ENCODE measurements around the gene PCDHGB6. TPM values are rescaled to one million over a fixed set of nuclear protein-coding genes. Genes with fewer than 3 reads are reported as not detected.
"Not testable (repeated sequence)": the region's sequence is repeated elsewhere in the genome, so short reads cannot be mapped to it uniquely, and the experiment has no call there.

Gene PCDHGB6
- total RNA-seq, 1 experiment from 2014 or later = 0.22 TPM

GRCh38 chr5:141413540-141414069 is 5.8 kb downstream of the PCDHGB6 start:
- DNase-seq (ENCODE audit: low read depth, low spot score) (peak; percentile 7), ATAC-seq (peak; percentile 65)
- no peaks in the 10 kb centered on the region for H3K36me3 ChIP-seq (ENCODE audit: control insufficient read depth in 1 of 2, insufficient read depth in 2 of 2, low read length in 2 of 2)
- TF ChIP-seq RAD21 (IDR thresholded peaks at IDR 0.05; ENCODE audit: low read depth) (0 out of 2 replicates have a peak, but pooled peaks have one; percentile 1), SIN3A (IDR thresholded peaks at IDR 0.05; ENCODE audit: low read depth) (no peak), POLR2A (IDR thresholded peaks at IDR 0.05; ENCODE audit: borderline replicate concordance, extremely low read depth, insufficient read depth, insufficient read length) (no peak), ATF3 (IDR thresholded peaks at IDR 0.05) (no peak)
- peak overlapping the region; percentile 76 for H2AFZ ChIP-seq (ENCODE audit: low read depth, low read length, poor library complexity, severe bottlenecking)
- ChIA-PET CTCF (interaction anchor here (0.7 to 3.4 kb wide), 18 partner anchors 25 to 224 kb away, joined by 3 to 73 read pairs (median 6); partner anchors contain the start of genes PCDHB14, PCDHGB2, PCDHGC4 and RELL2), POLR2A (interaction anchor here (1.3 to 2.0 kb wide), 4 partner anchors 93 to 150 kb away, joined by 3 to 9 read pairs (median 4); partner anchors contain the start of gene TAF7), RAD21 (ENCODE audit: low non-redundant PET in 1 of 2, low total read pairs in 2 of 2, uncharacterized antibody in 2 of 2, unreplicated experiment in 2 of 2) (interaction anchor here (1.1 to 2.1 kb wide), 6 partner anchors 108 to 150 kb away, joined by 5 to 17 read pairs (median 7); no protein-coding TSS in a partner anchor)
- no TSS peak for BruUV-seq (replicated peaks)
- H4K20me1 ChIP-seq (ENCODE audit: insufficient read depth) = no peaks in the 10 kb centered on the region
- peak overlapping the region; percentile 46 to 61 for H3K4me3 ChIP-seq (replicated peaks in 1 of 2; ENCODE audit: low read depth in 1 of 2, low read length in 2 of 2)
- no peaks in the 10 kb centered on the region for H3K27me3 ChIP-seq (ENCODE audit: insufficient read depth, low read length)
- H3K4me2 ChIP-seq (ENCODE audit: low read length) = peak overlapping the region; percentile 74
- no peaks in the 10 kb centered on the region for H3K79me2 ChIP-seq (ENCODE audit: insufficient read depth, low read length)
- peak overlapping the region; percentile 60 for H3K9ac ChIP-seq (ENCODE audit: low read length)
- H3K4me1 ChIP-seq (ENCODE audit: control insufficient read depth in 1 of 2, insufficient read depth in 2 of 2, low read length in 2 of 2) = peaks cover 2 to 5% of the 10 kb centered on the region in 2 experiments; a peak in 1 of 4 replicates
- no peak overlapping the region for H3K27ac ChIP-seq (ENCODE audit: low read depth, low read length)
- H3K9me2 ChIP-seq (ENCODE audit: insufficient read depth) = no peaks in the 10 kb centered on the region
- peaks cover 0 to 3% of the 10 kb centered on the region in 2 experiments; a peak in 1 of 4 replicates for H3K9me3 ChIP-seq (ENCODE audit: control insufficient read depth in 1 of 2, insufficient read depth in 1 of 2, low read depth in 1 of 2, low read length in 2 of 2)
- intact Hi-C loops (cut with micrococcal nuclease) = loop anchor here (1.0 to 2.0 kb wide), 2 partner anchors 99 to 151 kb away; no protein-coding TSS in a partner anchor

- ATAC-seq; H3K36me3 ChIP-seq (ENCODE audit: control insufficient read depth in 1 of 2, insufficient read depth in 2 of 2, low read length in 2 of 2); H2AFZ ChIP-seq (ENCODE audit: low read depth, low read length, poor library complexity, severe bottlenecking); DNase-seq (ENCODE audit: low read depth, low spot score); H3K4me2 ChIP-seq (ENCODE audit: low read length); H4K20me1 ChIP-seq (ENCODE audit: insufficient read depth); H3K27me3 ChIP-seq (ENCODE audit: insufficient read depth, low read length); H3K4me3 ChIP-seq (replicated peaks in 1 of 2; ENCODE audit: low read depth in 1 of 2, low read length in 2 of 2); H3K79me2 ChIP-seq (ENCODE audit: insufficient read depth, low read length); intact Hi-C loops (cut with micrococcal nuclease); H3K9ac ChIP-seq (ENCODE audit: low read length); H3K9me2 ChIP-seq (ENCODE audit: insufficient read depth); BruUV-seq (replicated peaks); RAD21 ChIA-PET (ENCODE audit: low non-redundant PET in 1 of 2, low total read pairs in 2 of 2, uncharacterized antibody in 2 of 2, unreplicated experiment in 2 of 2); H3K27ac ChIP-seq (ENCODE audit: low read depth, low read length); H3K4me1 ChIP-seq (ENCODE audit: control insufficient read depth in 1 of 2, insufficient read depth in 2 of 2, low read length in 2 of 2); POLR2A ChIA-PET: not testable (repeated sequence)
- H3K9me3 ChIP-seq (ENCODE audit: control insufficient read depth in 1 of 2, insufficient read depth in 1 of 2, low read depth in 1 of 2, low read length in 2 of 2) = peaks cover 0 to 10% of the 10 kb centered on the region in 2 experiments; a peak in 1 of 4 replicates
- CTCF ChIA-PET = interaction anchor here (2.7 to 3.4 kb wide), 2 partner anchors 143 to 149 kb away, joined by 69 to 73 read pairs; no protein-coding TSS in a partner anchor
Measured at GRCh38 chr5:141414548-141415274, 6.9 kb downstream of the PCDHGB6 start.

- RAD21 ChIA-PET (ENCODE audit: low non-redundant PET in 1 of 2, low total read pairs in 2 of 2, uncharacterized antibody in 2 of 2, unreplicated experiment in 2 of 2); DNase-seq (ENCODE audit: low read depth, low spot score); ATAC-seq; H3K9ac ChIP-seq (ENCODE audit: low read length); H3K4me3 ChIP-seq (replicated peaks in 1 of 2; ENCODE audit: low read depth in 1 of 2, low read length in 2 of 2); H3K27me3 ChIP-seq (ENCODE audit: insufficient read depth, low read length); H3K9me2 ChIP-seq (ENCODE audit: insufficient read depth); H4K20me1 ChIP-seq (ENCODE audit: insufficient read depth); H2AFZ ChIP-seq (ENCODE audit: low read depth, low read length, poor library complexity, severe bottlenecking); H3K79me2 ChIP-seq (ENCODE audit: insufficient read depth, low read length); POLR2A ChIA-PET; BruUV-seq (replicated peaks); H3K27ac ChIP-seq (ENCODE audit: low read depth, low read length); H3K36me3 ChIP-seq (ENCODE audit: control insufficient read depth in 1 of 2, insufficient read depth in 2 of 2, low read length in 2 of 2); H3K4me1 ChIP-seq (ENCODE audit: control insufficient read depth in 1 of 2, insufficient read depth in 2 of 2, low read length in 2 of 2); H3K4me2 ChIP-seq (ENCODE audit: low read length); CTCF ChIA-PET; intact Hi-C loops (cut with micrococcal nuclease): not testable (repeated sequence)
- peaks cover 0 to 13% of the 10 kb centered on the region in 2 experiments; a peak in 1 of 4 replicates for H3K9me3 ChIP-seq (ENCODE audit: control insufficient read depth in 1 of 2, insufficient read depth in 1 of 2, low read depth in 1 of 2, low read length in 2 of 2)
Measured at GRCh38 chr5:141415275-141415618, 7.4 kb downstream of the PCDHGB6 start.

Measured in HCT116 (cell line).